Stimulated activated CD4-positive, alpha-beta T cell treated with anti-CD3 and anti-CD28 coated beads, Interleukin-15, amount 100 ng/mL, for 1 hour (primary cell): Measurements from ENCODE around the gene VNN1.
"Not testable (repeated sequence)": the region's sequence is repeated elsewhere in the genome, so short reads cannot be mapped to it uniquely, and the experiment has no call there.

Experiments used
- DNase-seq, 2 donors: peaks; one replicate each; pipeline ENCODE4 v3.0.0-alpha.2; 2020; ENCODE audit warnings: low read depth in 1 of 2, low spot score in 1 of 2

VNN1 gene

DNA sequence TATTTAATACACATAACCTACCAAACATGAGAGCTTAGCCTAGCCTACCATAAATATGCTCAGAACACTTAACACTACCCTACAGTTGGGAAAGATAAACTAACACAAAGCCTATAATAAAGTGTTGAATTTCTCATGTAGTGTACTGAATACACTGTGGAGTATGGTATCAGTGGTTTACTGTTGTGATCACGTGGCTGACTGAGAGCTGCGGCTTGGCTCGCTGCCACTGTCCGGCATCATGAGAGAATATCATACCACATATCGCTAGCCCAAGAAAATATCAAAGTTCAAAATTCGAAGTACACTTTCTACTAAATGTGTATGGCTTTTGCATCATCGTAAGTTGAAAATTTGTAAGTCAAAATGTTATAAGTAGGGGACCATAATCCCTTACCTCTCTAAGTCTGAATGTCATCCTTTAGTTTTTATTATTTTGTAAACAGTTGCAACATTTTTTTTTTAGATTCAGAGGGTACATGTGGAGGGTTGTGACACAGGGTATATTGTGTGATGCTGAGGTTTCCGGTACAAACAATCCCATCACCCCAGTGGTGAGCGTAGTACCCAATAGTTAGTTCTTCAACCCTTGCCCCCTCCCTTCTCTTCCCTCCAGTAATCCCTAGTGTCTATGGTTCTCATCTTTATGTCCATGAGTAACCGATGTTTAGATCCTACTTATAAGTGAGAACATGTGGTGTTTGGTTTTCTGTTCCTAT is 40.3 kb downstream of the VNN1 start:
- no peak for DNase-seq

DNA sequence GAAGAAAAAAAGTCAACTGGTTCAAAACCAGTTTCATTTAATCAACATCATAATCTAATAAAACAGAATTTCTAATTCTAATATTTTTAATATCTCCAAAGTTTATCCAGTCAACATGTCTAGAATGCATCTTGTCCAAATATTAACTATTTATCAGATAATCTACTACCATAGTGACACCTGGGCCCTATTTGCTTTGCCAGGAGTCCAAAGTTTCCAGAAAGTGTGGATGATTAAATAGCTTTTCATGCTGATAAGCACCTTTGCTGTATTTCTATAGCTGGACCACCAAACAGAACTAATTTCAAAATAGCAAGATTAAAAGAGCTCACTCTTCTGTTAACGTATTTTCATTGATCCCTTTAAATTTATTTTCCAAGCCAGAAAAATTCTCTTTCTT is 42.6 kb downstream of the VNN1 start:
- no peak for DNase-seq

- no peak for DNase-seq
Observed at GRCh38 chr6:132669690-132670291, 44.1 kb downstream of the VNN1 start.

GRCh38 chr6:132666118-132666517 is 47.7 kb downstream of the VNN1 start:
- no peak for DNase-seq

DNA sequence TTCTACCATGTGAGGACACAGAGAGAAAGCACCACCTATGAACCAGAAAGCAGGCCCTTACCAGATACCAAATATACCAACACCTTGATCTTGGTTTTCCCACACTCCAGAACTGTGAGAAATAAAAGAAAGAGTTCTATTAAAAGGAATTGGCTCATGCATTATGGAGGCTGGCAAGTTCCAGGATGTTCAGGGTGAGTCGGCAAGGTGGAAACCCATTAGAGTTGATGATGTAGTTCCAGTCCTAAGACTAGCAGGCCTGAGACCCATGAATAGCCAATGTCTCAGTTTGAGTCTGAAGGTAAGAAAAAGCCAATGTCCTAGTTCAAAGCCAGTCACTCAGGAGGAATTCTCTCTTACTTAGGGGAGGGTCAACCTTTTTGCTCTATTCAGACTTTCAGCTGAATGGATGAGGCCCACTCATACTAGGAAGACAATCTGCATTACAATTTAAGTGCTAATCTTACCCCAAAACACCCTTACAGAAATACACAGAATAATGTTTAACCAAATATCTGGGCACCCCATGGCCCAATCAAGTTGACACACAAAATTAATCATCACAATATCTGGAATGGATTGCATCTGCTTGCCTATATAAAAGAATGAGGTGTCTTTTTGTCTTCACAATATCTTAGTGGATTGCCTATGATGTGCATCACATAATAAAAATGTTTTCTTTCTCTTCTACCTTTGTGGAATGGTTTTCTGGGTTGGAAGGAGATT is 49.4 kb downstream of the VNN1 start:
- no peak for DNase-seq

- no peak for DNase-seq
Observed at GRCh38 chr6:132663661-132664060, 50.2 kb downstream of the VNN1 start.

DNA sequence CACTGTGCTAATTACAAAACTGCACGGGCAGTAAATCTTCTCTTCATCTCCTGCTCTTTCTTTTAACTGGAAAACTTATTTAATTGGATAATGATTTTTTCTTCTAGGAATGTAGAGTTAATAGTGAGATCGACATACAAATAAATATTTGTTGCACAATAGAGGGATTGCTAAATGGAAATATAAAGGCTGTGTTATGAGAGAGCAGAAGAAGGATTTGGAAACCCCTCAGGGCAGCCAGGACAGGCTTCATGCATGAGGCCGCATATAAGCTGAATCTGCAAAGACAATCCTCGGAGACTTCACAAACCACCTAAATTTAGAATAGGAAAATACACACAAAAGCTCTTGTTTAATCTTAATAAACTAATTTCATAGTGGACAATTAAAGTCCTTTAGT is 51.9 kb downstream of the VNN1 start:
- no peak for DNase-seq

DNA sequence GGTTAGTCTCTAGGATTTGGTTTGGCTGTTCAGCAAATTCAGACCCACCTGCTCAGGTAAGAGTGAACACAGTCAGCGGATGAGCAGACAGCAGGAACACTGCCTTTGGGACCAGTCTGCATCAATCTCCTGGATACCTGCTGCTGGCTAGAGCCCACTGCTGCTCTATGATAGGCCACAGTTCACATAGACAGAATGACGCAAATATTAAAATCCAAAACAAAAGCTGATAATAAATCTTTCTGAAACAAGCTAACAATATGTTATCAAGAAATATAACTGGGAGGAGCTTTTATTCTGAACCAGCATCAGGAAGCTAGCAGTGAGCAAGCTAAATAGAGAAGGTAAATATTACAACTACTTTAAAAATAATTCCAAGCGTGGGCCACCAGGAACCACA is 54.8 kb downstream of the VNN1 start, which contains the start of gene TAAR1:
TAAR1 (minus strand) TSS at position 101 of the 400 bp plus-strand sequence. CDS start 13,179 bp downstream, outside the sequence.
- DNase-seq: no peak

DNA sequence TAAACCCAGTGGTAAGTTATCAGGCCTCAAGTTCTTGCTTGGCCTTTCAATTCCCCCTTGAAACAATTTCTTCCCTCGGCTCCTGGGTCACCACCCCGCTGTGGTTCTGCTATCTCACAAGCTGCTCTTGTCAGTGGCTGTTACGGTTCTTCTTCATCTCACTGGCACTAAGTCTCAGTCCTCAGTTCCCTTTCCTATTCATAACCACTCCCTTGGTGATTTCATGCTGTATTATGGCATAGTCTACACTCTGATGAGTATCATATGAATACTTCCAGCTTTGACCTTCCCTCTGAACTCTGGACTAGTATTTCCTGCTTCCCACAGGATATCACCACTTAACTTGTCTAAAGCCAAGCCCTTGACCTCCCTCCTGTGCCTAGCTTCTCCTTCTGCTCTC is 62.8 kb downstream of the VNN1 start:
- no peak for DNase-seq

- no peak for DNase-seq
Observed at GRCh38 chr6:132650429-132650828, 63.4 kb downstream of the VNN1 start.

DNA sequence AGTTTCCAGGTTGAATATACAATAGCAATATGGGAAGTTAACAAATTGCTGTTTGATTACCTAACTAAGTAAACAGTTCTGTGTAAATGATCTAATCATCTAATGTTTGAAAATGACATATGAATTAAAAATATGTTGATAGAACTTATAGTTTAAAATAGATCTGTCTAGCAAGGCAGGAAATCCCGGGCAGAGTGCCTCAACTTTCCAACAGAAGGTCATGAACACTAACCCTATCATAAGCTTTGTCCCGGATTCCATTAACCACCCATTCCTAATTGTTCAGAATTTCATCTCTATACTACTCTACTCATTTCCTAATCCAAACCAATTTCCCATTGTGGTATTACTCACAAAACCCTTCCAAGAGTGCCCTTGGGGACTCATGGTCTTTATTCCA is 65.0 kb downstream of the VNN1 start:
- no peak for DNase-seq

DNA sequence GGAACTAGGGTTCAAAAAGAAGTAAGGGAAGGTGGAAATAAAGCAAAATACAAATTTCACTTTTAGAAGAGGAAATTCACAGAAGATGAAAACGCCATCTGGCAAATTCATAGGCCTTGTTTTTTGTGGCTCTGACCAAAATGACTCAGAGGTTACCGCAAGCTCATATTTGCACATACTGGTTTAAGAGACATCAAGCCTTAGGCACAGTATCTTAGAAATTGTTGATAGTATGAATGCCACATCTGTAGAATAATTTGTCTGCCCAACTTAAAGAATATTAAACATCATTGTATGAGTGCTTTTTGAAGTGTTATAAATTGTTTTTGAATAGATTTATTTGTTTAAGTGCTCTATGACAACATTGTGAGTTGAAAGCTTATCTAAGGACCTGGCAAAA is 65.5 kb downstream of the VNN1 start:
- DNase-seq: no peak

DNA sequence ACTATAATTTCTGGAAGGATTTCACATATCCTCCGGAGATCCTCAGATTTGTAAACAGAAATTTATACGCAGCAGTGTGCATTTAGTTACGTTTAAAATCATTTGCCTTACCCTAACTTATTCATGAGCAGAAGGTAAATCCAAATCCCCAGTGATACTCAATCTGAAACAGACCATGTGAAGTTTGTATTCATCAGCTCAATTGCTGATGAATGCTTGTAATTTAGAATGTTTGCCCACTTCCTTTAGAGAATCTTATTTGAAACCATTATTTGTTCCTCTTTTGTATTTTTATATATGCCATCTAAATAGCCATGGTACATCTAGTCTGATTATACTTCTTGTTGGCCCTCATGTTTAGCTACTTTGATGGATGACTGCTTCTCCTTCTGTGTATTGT is 70.3 kb downstream of the VNN1 start:
- DNase-seq: no peak

DNA sequence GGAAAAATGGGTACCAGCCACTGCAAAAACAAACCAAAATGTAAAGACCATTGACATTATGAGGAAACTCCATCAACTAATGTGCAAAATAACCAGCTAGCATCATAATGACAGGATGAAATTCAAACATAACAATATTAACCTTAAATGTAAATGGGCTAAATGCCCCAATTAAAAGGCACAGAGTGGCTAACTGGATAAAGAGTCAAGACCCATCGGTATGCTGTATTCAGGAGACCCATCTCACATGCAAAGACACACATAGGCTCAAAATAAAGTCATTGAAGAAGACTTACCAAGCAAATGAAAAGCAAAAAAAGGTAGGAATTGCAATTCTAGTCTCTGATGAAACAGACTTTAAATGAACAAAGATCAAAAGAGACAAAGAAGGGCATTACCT is 76.7 kb downstream of the VNN1 start:
- DNase-seq: not testable (repeated sequence)

GRCh38 chr6:132635906-132636305 is 77.9 kb downstream of the VNN1 start:
- not testable (repeated sequence) for DNase-seq

- DNase-seq: not testable (repeated sequence)
Observed at GRCh38 chr6:132635288-132635687, 78.6 kb downstream of the VNN1 start.

- no peak for DNase-seq
Observed at GRCh38 chr6:132634796-132635195, 79.1 kb downstream of the VNN1 start.

GRCh38 chr6:132633362-132633761 is 80.5 kb downstream of the VNN1 start:
- DNase-seq: no peak
